ENCODE data around the gene RIOK2. TPM values are rescaled to one million over a fixed set of nuclear protein-coding genes. Genes with fewer than 3 reads are reported as not detected.
A peak's percentile ranks its signal among the peaks of the same experiment; 100 is the strongest.

The RIOK2 gene
- total RNA-seq, 1 donor = 29.7 TPM

DNA sequence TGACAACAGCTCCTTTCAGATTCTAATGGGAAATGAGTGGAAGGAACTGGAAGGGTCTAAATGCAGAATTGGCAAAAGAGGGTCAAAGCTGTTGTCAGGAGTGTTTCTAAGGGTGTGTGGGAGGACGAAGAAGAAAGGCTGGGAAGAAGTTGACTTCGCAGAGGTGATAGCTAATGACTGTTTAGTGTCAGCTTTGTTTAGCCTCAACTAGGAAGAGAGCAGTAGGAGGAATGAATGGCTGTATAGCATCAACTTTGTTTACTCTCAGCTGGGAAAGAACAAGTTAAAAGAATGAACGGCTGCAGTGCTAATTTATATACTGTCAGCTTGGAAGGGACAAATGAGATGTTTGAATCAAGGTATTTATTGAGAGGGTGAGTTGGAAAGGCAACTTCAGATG is 34.8 kb downstream of the RIOK2 start:
- Histone ChIP-seq H2AFZ (ENCODE audit: low read length) (no peak overlapping the region), H3K27me3 (ENCODE audit: insufficient read depth, low read length) (peaks cover 4% of the 10 kb centered on the region), H3K9me3 (ENCODE audit: low read depth, low read length) (no peaks in the 10 kb centered on the region), H3K36me3 (ENCODE audit: insufficient read depth, low read length) (no peaks in the 10 kb centered on the region), H4K20me1 (ENCODE audit: insufficient read depth, low read length) (no peaks in the 10 kb centered on the region), H3K4me3 (ENCODE audit: insufficient read depth, low read length) (no peak overlapping the region), H3K4me1 (ENCODE audit: insufficient read depth, low read length) (no peaks in the 10 kb centered on the region), H3K4me2 (ENCODE audit: insufficient read depth, low read length) (no peak overlapping the region), H3K27ac (ENCODE audit: low read depth, low read length) (no peak overlapping the region), H3K79me2 (ENCODE audit: insufficient read depth, low read length) (no peaks in the 10 kb centered on the region)
- TF ChIP-seq, protein P1, sequence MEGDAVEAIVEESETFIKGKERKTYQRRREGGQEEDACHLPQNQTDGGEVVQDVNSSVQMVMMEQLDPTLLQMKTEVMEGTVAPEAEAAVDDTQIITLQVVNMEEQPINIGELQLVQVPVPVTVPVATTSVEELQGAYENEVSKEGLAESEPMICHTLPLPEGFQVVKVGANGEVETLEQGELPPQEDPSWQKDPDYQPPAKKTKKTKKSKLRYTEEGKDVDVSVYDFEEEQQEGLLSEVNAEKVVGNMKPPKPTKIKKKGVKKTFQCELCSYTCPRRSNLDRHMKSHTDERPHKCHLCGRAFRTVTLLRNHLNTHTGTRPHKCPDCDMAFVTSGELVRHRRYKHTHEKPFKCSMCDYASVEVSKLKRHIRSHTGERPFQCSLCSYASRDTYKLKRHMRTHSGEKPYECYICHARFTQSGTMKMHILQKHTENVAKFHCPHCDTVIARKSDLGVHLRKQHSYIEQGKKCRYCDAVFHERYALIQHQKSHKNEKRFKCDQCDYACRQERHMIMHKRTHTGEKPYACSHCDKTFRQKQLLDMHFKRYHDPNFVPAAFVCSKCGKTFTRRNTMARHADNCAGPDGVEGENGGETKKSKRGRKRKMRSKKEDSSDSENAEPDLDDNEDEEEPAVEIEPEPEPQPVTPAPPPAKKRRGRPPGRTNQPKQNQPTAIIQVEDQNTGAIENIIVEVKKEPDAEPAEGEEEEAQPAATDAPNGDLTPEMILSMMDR (IDR thresholded peaks at IDR 0.05; ENCODE audit: extremely low read depth, low read depth, low read length) = no peak
- DNase-seq (ENCODE audit: insufficient read length, low spot score, missing footprints) = no peak

DNA sequence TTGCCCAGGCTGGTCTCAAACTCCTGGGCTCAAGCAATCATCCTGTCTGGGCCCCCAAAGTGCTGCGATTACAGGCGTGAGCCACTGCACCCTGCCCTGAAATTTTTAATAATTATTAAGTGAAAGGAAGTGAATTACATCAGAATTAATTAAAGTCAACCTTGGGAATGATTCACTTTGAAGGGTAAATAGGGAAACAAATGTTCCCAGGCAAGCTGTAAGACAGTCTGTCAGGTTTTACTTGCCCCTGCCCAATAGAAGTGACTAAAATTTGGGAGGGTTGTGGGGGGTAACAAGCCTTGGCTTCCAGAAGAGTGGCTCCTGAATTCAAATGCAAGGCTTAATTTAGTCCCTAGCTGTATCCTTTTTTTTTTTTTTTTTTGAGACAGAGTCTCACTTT is 39.3 kb downstream of the RIOK2 start:
- no peak overlapping the region for H3K4me3 ChIP-seq (ENCODE audit: insufficient read depth, low read length)
- H3K9me3 ChIP-seq (ENCODE audit: low read depth, low read length) = no peaks in the 10 kb centered on the region
- H3K79me2 ChIP-seq (ENCODE audit: insufficient read depth, low read length) = no peaks in the 10 kb centered on the region
- H3K36me3 ChIP-seq (ENCODE audit: insufficient read depth, low read length) = no peaks in the 10 kb centered on the region
- TF ChIP-seq, protein P1 (IDR thresholded peaks at IDR 0.05; ENCODE audit: extremely low read depth, low read depth, low read length) = no peak
- peaks cover 28% of the 10 kb centered on the region for H3K27me3 ChIP-seq (ENCODE audit: insufficient read depth, low read length)
- H4K20me1 ChIP-seq (ENCODE audit: insufficient read depth, low read length) = no peaks in the 10 kb centered on the region
- no peaks in the 10 kb centered on the region for H3K4me1 ChIP-seq (ENCODE audit: insufficient read depth, low read length)
- H2AFZ ChIP-seq (ENCODE audit: low read length) = no peak overlapping the region
- no peak for DNase-seq (ENCODE audit: insufficient read length, low spot score, missing footprints)
- H3K4me2 ChIP-seq (ENCODE audit: insufficient read depth, low read length) = no peak overlapping the region
- no peak overlapping the region for H3K27ac ChIP-seq (ENCODE audit: low read depth, low read length)

DNA sequence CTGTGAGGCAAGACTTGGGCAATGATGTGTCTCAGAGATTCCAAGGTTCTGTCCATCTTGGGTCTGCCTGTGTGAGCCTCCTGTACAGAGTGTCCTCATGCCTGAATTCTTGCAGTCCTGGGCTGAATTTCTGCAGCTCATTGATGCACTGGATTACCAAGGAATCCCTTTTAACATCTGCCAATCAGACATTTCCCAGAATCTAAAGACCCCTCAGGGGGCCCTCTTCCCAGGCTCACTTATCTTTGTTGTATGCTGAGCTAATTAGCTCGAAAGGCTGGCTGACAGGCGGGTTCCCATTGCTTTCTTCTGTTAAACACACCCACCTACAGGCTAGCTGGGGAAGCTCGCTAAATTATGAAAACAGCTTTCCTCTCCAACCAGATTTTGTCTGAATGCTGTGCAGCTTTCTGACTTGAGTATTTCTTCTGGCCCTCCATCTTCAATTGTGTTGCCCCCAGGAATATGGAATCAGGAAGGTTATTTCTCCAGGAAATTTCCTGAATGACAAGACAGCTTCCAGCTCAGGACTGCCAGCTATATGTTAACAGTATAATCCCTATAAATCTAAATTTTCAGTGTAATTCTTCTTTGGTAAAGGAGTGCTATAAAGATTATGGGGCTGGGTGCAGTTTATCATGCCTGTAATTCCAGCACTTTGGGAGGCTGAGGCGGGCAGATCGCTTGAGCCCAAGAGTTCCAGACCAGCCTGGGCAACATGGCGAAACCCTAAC is 40.4 kb downstream of the RIOK2 start, which contains the start of gene LIX1:
TSS of gene LIX1 (minus strand) at position 91 of the 734 bp plus-strand sequence. CDS start at position 56, 35 bp downstream.
- TF ChIP-seq, protein P1 (IDR thresholded peaks at IDR 0.05; ENCODE audit: extremely low read depth, low read depth, low read length) = peak; percentile 57
- peaks cover 24% of the 10 kb centered on the region for H3K27me3 ChIP-seq (ENCODE audit: insufficient read depth, low read length)
- no peaks in the 10 kb centered on the region for H4K20me1 ChIP-seq (ENCODE audit: insufficient read depth, low read length)
- no peak within 1 kb of the TSS for H3K4me3 ChIP-seq (ENCODE audit: insufficient read depth, low read length)
- no peaks in the 10 kb centered on the region for H3K79me2 ChIP-seq (ENCODE audit: insufficient read depth, low read length)
- no peak within 1 kb of the TSS for H2AFZ ChIP-seq (ENCODE audit: low read length)
- H3K4me2 ChIP-seq (ENCODE audit: insufficient read depth, low read length) = peak within 1 kb of the TSS; percentile 31
- H3K9me3 ChIP-seq (ENCODE audit: low read depth, low read length) = no peaks in the 10 kb centered on the region
- H3K27ac ChIP-seq (ENCODE audit: low read depth, low read length) = no peak within 1 kb of the TSS
- H3K4me1 ChIP-seq (ENCODE audit: insufficient read depth, low read length) = no peaks in the 10 kb centered on the region
- no peaks in the 10 kb centered on the region for H3K36me3 ChIP-seq (ENCODE audit: insufficient read depth, low read length)
- peak; percentile 49 for DNase-seq (ENCODE audit: insufficient read length, low spot score, missing footprints)

DNA sequence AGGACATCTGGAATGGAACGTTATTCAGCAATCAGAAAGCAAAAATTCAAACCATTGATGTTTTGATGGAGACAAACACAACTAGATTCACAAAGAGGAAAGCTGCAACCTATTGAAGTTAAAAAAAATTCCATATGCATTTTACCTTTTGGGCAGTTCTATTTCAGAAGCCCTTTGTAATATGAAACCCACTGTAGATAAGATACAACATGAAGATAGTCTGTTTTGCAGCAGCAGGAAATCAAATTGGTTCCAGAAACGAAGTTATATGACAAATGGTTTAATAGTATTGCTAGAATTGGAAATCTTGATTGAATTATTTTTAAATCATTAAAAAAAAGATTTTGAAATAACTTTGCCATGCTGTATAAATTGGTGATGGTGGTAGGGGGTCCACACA is 41.5 kb downstream of the RIOK2 start:
- Histone ChIP-seq H3K4me2 (ENCODE audit: insufficient read depth, low read length) (no peak overlapping the region), H3K9me3 (ENCODE audit: low read depth, low read length) (no peaks in the 10 kb centered on the region), H3K4me1 (ENCODE audit: insufficient read depth, low read length) (no peaks in the 10 kb centered on the region), H3K27me3 (ENCODE audit: insufficient read depth, low read length) (peaks cover 24% of the 10 kb centered on the region), H2AFZ (ENCODE audit: low read length) (no peak overlapping the region), H4K20me1 (ENCODE audit: insufficient read depth, low read length) (no peaks in the 10 kb centered on the region), H3K27ac (ENCODE audit: low read depth, low read length) (no peak overlapping the region), H3K4me3 (ENCODE audit: insufficient read depth, low read length) (no peak overlapping the region), H3K79me2 (ENCODE audit: insufficient read depth, low read length) (no peaks in the 10 kb centered on the region), H3K36me3 (ENCODE audit: insufficient read depth, low read length) (no peaks in the 10 kb centered on the region)
- no peak for DNase-seq (ENCODE audit: insufficient read length, low spot score, missing footprints)
- TF ChIP-seq, protein P1 (IDR thresholded peaks at IDR 0.05; ENCODE audit: extremely low read depth, low read depth, low read length) = no peak

All from osteoblast (primary cell).